Mesodermal cell (in vitro differentiated cells): Measurements from ENCODE around the gene CPN2. TPM values are rescaled to one million over a fixed set of nuclear protein-coding genes. Genes with fewer than 3 reads are reported as not detected.

Experiments used
- H3K27ac ChIP-seq: 2 replicates; pipeline ENCODE4 v1.7.0; 2013; ENCODE audit warnings: mild to moderate bottlenecking, low read depth, low read length, moderate library complexity; ENCODE audit not compliant: severe bottlenecking
- H3K36me3 ChIP-seq: 2 replicates; pipeline ENCODE4 v1.7.1; 2013; ENCODE audit warnings: mild to moderate bottlenecking, low read length, moderate library complexity; ENCODE audit not compliant: control insufficient read depth, insufficient read depth
- H3K4me1 ChIP-seq: one replicate; pipeline ENCODE4 v1.7.1; 2013; ENCODE audit warnings: mild to moderate bottlenecking, low read length; ENCODE audit not compliant: insufficient read depth, control insufficient read depth, poor library complexity, severe bottlenecking
- H3K4me3 ChIP-seq: 2 replicates; pipeline ENCODE4 v1.7.0; 2013; ENCODE audit warnings: low read length, control low read depth, mild to moderate bottlenecking; ENCODE audit not compliant: insufficient read depth, poor library complexity, severe bottlenecking; ENCODE audit errors: extremely low read depth
- H3K9me3 ChIP-seq: 2 replicates; pipeline ENCODE4 v1.7.1; 2013; ENCODE audit warnings: mild to moderate bottlenecking, low read length, moderate library complexity; ENCODE audit not compliant: control insufficient read depth
- WGBS, 2 experiments: methylation state at CpG; one replicate each; pipeline ENCODE4 v1.1.5; 2013; ENCODE audit warnings: missing lambda C conversion rate in 2 of 2; ENCODE audit not compliant: insufficient coverage in 2 of 2; 5-methylcytosine and 5-hydroxymethylcytosine counted together
- polyA plus RNA-seq, 2 experiments: library from polyadenylated mRNA; stranded (reverse); fragments of 50-300 nt; gene quantifications; one replicate each; pipeline ENCODE4 v1.2.3, GENCODE V29; 2013

CPN2 gene, protein sequence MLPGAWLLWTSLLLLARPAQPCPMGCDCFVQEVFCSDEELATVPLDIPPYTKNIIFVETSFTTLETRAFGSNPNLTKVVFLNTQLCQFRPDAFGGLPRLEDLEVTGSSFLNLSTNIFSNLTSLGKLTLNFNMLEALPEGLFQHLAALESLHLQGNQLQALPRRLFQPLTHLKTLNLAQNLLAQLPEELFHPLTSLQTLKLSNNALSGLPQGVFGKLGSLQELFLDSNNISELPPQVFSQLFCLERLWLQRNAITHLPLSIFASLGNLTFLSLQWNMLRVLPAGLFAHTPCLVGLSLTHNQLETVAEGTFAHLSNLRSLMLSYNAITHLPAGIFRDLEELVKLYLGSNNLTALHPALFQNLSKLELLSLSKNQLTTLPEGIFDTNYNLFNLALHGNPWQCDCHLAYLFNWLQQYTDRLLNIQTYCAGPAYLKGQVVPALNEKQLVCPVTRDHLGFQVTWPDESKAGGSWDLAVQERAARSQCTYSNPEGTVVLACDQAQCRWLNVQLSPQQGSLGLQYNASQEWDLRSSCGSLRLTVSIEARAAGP
- 0.15 TPM for polyA plus RNA-seq (2013, experiment 1 of 2)
- polyA plus RNA-seq (2013, experiment 2 of 2): not detected

DNA sequence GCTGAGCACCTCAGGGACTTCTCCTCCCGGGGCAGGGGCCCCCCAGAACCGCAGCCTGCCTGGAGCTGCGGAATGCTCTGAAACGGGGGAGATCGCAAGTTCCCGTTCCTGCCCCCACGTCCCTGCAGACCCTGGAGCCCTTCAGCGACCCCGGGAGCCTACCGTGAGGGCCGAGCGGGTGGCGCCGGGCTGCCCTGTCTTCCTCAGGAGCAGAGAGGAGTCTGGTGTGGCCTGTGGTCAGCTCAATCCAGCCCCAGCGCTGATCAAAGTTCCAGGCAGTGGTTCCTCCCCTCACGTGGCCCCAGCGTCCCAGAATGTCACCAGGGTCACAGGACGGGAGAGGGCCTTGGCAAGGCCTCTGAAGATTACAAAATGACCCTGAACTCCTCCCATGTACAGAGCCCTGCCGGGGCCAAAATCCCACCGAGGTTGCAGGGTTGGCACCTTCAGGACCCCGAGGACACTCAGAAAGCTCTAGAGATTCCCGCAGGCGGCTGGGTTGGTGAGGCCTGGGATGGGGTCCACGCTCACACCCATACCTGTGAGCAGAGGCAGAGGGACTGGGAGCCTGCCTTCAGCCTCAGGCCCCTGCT, at the start of gene CPN2:
Gene CPN2 (minus strand): TSS at position 249 of the 593 bp plus-strand sequence. CDS start 8,626 bp downstream, outside the sequence.
- Histone ChIP-seq H3K27ac (no peak within 1 kb of the TSS), H3K36me3 (no peaks in the 10 kb centered on the region)
- 91 to 92% methylated on average over 24 of the region's 24 CpGs for WGBS, 2 experiments

DNA sequence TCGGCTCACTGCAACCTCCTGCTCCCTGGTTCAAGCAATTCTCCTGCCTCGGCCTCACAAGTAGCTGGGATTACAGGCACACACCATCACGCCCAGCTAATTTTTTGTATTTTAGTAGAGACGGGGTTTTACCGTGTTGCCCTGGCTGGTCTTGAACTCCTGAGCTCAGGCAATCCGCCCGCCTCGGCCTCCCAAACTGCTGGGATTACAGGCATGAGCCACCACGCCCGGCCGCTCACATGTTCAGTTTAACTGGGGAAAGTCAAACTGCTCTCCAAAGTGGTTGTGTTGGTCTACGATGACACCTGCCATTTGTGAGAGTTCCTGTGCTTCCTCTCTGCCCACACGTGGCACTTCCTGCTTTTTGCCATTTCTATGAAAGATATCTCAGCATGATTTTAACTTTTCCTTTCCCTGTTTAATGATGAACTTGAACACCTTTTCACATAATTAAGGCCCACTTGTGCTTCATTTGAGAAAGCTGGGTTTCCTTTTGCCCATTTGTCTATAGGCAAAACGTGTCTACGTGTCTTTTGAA, 48.8 kb upstream of the CPN2 start:
- H3K4me1 ChIP-seq: peaks cover 21% of the 10 kb centered on the region
- 94 to 95% methylated on average over 13 of the region's 15 CpGs for WGBS, 2 experiments
- no peaks in the 10 kb centered on the region for H3K9me3 ChIP-seq
- no peak overlapping the region for H3K27ac ChIP-seq
- peaks cover 9% of the 10 kb centered on the region for H3K36me3 ChIP-seq
- no peak overlapping the region for H3K4me3 ChIP-seq

More for the DNA sequence above, at the start of gene CPN2:
- no peaks in the 10 kb centered on the region for H3K4me1 ChIP-seq
- no peak within 1 kb of the TSS for H3K4me3 ChIP-seq
- H3K9me3 ChIP-seq: no peaks in the 10 kb centered on the region

DNA sequence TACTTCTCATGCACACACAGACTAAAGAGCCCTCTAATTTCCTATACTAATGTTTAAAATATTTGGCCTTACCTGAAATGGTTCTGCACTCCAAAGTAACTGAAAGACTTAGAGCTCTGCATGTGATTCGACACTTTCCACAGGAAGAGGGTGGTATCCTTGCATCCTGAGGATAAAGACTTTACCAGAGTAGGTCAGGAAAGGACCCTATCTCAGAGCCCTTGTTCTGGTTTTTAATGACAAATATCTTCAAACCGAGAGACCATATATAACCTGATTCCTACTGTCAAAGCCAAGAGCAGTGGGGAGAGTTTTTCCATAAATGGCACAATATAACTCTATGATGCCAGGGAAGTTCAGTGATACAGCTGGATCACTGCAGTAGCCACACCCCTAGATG, 48.0 kb upstream of the CPN2 start, which contains the start of gene GP5:
Gene GP5 (minus strand): TSS at position 101 of the 400 bp plus-strand sequence. CDS start 984 bp downstream, outside the sequence.
- no peak within 1 kb of the TSS for H3K4me3 ChIP-seq
- no peak within 1 kb of the TSS for H3K27ac ChIP-seq
- no peaks in the 10 kb centered on the region for H3K9me3 ChIP-seq
- H3K4me1 ChIP-seq: peaks cover 21% of the 10 kb centered on the region
- peaks cover 5% of the 10 kb centered on the region for H3K36me3 ChIP-seq
- WGBS, 2 experiments: 67 to 93% methylated on average over 1 of the region's 2 CpGs

DNA sequence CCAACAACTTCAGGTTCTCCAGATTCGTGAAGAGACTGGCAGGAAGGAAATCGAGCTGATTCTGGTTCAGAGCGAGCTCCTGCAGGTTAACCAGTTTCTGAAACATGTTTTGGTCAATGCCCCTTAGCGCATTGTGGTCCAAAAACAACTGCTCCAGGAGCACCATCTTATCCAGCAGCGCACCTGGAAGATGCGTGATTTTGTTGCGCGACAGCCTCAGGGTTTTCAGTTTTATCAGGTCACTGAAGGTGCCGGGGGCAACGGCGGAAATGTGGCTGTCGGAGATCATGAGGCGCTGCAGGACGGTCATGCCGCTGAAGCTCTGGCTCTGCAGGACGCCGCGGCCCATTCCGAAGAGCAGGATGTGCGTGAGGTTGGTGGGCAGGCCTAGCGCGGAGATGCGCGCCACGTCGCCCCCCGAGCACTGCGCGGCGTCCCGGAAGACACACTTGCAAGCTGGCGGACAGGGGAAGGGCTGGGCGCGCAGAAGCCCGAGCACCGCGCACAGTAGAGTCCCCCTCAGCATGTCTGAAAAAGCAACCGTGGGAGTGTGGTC, 46.7 kb upstream of the CPN2 start:
- no peaks in the 10 kb centered on the region for H3K9me3 ChIP-seq
- WGBS, 2 experiments: 4 to 6% methylated on average over 32 to 35 of the region's 38 CpGs
- no peak overlapping the region for H3K27ac ChIP-seq
- no peaks in the 10 kb centered on the region for H3K36me3 ChIP-seq
- H3K4me3 ChIP-seq: no peak overlapping the region
- H3K4me1 ChIP-seq: peaks cover 21% of the 10 kb centered on the region

DNA sequence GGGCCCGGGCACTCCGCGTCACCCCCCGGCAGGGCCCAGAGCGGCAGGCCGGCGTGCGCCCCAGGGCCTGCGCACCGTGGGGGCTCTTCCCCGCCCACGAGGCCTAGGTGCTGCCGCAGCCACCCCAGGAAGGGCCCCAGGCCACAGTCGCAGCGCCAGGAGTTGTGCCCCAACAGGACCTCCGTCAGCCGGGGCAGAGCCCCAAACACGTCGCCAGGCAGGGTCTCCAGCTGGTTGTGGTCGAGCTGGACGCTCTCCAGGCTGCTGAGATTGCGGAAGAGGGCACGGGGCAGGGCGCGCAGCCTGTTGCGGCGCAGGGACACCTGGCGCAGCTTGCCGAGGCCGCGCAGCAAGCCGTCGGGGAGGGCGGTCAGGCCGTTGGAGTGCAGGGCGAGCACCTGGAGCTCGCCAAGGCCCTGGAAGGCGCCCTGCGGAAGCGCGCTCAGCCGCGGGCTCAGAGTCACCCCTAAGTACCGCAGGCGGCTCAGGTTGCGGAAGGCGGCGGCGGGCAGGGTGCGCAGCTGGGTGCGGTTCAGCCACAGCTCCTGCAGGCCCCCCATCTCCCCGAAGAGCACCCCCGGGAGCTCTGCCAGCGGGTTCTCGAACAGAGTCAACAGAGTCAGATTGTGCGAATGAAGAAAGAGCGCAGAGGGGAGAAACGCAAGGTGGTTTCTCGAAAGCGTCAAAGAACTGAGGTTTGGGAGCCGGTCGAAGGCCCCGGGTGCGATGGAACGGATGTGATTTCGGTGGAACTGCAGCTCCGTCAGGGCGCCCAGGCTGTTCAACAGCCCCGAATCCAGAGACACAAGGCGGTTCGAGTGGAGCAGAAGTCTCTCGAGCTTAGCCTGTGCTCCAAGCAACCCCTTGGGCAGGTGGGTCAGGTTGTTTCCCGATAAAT, 46.0 kb upstream of the CPN2 start:
- H3K9me3 ChIP-seq: no peaks in the 10 kb centered on the region
- peak overlapping the region; percentile 5 for H3K4me3 ChIP-seq
- H3K4me1 ChIP-seq: peaks cover 21% of the 10 kb centered on the region
- no peaks in the 10 kb centered on the region for H3K36me3 ChIP-seq
- 9 to 11% methylated on average over 46 to 72 of the region's 73 CpGs for WGBS, 2 experiments
- H3K27ac ChIP-seq: no peak overlapping the region

DNA sequence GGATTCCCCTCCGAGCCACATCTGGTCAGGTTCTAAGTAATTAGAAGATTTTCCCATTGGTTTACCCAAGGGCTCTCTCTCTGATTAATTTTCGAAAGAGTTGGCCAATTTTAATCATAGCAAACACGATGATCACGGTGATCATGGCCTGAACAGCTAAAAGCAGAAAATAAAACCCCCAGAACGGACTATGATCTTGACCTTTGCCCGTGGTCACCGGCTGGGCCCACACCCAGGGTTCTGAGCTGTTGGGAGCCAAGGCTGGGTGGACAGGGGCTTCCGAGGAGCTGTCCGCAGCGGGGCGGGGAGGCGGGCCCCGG, 45.4 kb upstream of the CPN2 start:
- H3K36me3 ChIP-seq: no peaks in the 10 kb centered on the region
- peaks cover 21% of the 10 kb centered on the region for H3K4me1 ChIP-seq
- no peaks in the 10 kb centered on the region for H3K9me3 ChIP-seq
- H3K4me3 ChIP-seq: no peak overlapping the region
- no peak overlapping the region for H3K27ac ChIP-seq
- 15 to 18% methylated on average over 9 to 12 of the region's 13 CpGs for WGBS, 2 experiments

DNA sequence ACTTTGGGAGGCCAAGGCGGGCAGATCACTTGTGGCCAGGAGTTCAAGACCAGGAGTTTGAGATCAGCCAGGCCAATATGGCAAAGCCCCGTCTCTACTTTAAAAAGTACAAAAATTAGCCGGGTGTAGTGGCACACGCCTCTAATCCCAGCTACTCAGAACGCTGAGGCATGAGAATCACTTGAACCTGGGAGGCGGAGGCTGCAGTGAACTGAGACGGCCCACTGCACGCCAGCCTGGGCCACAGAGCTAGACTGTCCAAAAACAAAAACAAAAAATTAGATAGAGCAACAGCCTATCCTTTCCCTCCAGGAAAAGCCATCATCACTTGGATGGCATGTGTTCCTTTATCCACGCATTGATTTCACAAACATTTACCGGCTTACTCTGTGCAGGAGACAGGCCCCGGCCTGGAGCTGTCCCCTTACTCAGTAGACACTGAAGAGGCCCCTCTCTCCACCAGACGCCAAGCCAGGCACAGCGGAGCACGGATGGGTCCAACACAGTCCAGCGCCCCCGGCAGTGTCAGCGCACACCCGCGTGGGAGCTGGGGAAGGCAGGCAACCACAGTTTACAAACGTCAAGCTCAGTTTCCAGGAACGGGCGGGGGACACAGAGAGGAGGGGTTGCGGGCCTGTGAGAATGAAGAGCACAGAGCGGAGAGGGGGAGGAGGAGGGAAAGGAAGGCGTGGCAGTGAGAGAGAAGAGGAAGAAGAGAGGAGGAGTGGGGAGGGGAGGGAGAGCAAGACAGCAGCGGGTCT, 44.8 kb upstream of the CPN2 start:
- H3K27ac ChIP-seq: no peak overlapping the region
- WGBS, 2 experiments: 36 to 50% methylated on average over 14 to 18 of the region's 26 CpGs
- H3K4me3 ChIP-seq: no peak overlapping the region

DNA sequence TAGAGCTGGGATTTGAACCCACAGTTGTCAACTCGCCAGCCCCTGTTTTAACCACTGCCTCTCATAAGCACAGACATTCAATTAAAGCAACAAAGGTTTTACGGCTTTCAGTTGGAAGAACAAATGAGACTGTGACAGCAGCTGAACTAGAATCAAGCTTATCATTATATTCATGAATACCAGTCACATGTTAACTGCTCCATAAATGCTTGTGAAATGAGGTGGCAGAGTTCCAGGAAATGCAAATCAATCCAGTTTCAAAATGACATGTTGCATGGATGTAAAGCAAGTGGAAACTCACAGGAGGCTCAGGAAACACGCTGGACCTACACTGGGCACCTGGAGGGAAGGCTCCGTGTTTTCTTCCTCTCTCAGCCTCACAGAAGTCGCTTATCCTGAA, 44.1 kb upstream of the CPN2 start:
- Histone ChIP-seq H3K4me1 (peaks cover 21% of the 10 kb centered on the region), H3K4me3 (no peak overlapping the region), H3K36me3 (no peaks in the 10 kb centered on the region), H3K27ac (no peak overlapping the region), H3K9me3 (peaks cover 4% of the 10 kb centered on the region)
- 81 to 84% methylated on average over 3 to 5 of the region's 5 CpGs for WGBS, 2 experiments

More for the DNA sequence above, 44.8 kb upstream of the CPN2 start:
- Histone ChIP-seq H3K36me3 (no peaks in the 10 kb centered on the region), H3K9me3 (peaks cover under 1% of the 10 kb centered on the region), H3K4me1 (peaks cover 21% of the 10 kb centered on the region)

DNA sequence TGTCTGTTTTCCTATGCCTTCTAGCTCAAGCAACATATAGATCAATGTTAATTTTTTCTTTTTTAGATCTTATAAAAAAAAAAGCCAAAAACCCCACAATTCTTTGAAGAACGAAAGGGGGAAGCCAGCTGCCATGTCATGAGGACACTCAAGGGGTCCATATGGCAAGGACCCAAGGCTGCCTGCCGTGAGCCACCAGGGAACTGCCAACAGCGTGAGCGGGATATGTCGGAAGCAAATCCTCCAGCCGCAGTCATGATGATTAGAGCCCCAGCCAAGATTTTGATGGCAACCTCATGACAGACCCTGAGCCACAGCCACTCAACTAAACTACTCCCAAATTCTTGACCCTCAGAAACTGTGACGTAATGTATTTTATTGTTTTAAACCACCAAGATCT, 41.4 kb upstream of the CPN2 start:
- Histone ChIP-seq H3K36me3 (no peaks in the 10 kb centered on the region), H3K9me3 (peaks cover 4% of the 10 kb centered on the region), H3K4me3 (no peak overlapping the region), H3K27ac (no peak overlapping the region), H3K4me1 (peaks cover 21% of the 10 kb centered on the region)
- 93 to 94% methylated on average over 6 of the region's 7 CpGs for WGBS, 2 experiments
